HCEC 1CT (cell line): ENCODE measurements around the gene C1orf35.

ENCODE experiments used
- DNase-seq: peaks from one replicate; pipeline ENCODE4 v3.0.0-alpha.2; 2017

Gene C1orf35

DNA sequence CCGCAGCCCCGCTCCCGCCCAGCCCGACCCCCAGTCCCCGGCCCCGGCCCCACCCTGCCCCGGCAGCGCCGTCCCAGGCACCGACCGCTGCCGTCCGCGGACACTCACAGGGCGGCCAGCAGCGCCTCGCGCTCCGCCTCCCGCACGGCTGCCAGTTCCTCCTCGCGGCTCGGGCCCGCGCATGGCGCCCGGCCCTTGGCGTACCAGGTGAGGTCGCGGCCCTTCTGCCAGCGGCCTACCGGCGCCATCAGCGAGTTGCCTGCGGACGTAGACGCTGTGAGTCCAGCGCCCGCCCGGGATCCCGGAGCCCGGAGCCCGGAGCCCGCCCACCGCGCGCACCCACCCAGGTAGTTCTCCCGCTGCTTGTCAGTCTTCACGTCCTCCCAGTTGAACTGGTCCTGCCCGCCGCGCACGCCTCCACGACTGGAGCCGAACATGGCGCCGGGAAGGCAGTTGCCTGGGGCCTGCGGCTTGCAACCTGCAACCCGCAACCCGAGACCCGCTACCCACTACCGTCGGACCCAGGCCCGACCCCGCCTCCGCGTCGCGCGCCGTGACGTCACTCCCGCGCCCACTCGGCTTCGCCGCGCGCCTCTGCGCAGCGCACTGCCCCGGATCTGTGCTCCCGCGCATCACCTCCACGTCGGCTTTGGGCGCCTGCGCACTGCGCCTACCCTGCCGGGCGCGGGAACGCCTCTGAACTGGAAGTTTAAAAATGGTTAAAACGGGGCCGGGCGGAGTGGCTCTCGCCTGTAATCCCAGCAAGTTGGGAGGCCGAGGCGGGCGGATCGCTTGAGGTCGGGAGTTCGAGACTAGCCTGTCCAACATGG lies at the start of gene C1orf35:
C1orf35 (minus strand) TSS at position 535 of the 830 bp plus-strand sequence; CDS start at position 437, 98 bp downstream.
- DNase-seq, result peak; percentile 87

DNA sequence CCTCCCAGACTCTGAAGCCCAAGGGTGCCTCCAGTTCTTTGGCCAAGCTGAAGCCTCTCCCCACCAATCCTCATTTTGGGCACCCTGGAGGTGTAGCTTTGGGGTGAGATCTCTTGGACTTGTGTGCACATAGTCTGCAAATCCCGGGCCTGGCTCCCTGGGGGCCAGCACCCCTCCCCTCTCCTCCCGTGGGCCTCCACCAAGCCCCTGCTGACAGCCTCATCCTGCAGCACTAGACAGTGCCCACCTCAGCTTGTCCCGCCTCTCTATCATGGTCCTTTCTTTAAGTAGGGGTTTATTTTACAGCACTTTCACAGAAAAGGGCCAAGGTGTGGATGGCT lies 49.8 kb upstream of the C1orf35 start:
- no peak for DNase-seq

GRCh38 chr1:228152097-228152917 lies 49.2 kb upstream of the C1orf35 start:
- no peak for DNase-seq

- no peak for DNase-seq
Measured at GRCh38 chr1:228151180-228151925, 48.2 kb upstream of the C1orf35 start.

- DNase-seq, result peak; percentile 18
Measured at GRCh38 chr1:228150461-228151179, 47.5 kb upstream of the C1orf35 start.

GRCh38 chr1:228150120-228150460 lies 47.0 kb upstream of the C1orf35 start:
- no peak for DNase-seq

DNA sequence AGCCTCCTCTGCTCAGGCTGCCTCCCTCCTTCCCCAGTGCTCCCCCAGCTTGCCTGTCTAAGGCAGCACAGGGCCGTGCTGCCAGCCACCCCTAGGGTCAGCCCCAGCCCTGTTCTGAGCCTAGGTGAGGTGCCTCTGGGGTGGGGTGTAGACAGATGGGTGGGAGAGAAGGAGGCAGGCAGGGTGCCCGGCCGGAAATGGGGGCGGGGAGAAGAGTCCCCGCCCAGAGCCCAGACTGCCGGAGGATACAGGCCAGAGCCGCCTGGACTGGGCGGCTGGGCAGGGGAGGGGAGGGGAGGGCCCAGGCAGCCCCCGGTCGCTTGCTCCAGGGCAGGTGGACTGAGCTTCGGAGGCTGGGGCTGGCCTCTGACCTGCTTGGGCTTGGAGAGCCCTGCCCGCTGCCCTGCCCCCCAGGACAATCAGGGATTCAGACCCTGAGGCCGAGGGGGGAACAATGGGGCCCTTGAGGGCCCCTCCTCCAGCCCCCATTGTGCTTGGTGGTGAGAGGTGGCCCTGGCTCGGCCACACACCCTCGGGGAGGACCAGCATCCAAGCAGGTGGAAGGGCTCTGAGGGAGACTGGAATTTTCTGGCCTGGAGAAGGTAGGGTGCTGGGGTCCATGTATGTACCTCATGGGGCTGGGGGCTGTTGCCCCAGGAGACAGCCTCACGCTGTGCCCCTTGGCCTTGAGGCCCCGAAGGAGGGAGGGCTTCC lies 46.4 kb upstream of the C1orf35 start, which contains the start of gene GJC2:
GJC2 (plus strand) TSS at position 525 of the 714 bp plus-strand sequence. CDS start 7,829 bp downstream, outside the sequence.
- no peak for DNase-seq

DNA sequence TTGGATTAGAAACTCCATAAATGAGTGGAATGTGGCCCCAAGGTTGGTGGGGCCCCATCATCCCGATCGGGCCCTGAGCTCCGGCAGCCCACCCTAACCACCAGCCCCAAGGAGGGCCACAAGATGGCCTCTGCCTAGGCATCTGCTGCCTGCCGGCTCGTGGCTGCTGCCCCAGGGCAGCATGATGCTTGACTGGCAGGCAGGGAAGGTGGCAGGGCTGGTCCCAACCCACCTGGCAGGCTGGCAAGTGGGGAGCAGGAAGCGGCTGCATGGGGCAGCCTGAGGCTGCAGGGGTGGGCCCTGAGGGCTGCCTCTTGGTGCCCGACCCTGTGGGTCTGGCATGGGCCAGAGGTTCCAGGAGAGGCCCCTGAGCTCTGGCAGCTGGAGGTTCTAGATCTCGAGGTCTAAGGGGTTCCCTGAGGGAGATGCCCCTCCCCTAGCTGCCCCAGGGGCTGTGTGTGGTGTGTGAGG lies 45.8 kb upstream of the C1orf35 start:
- DNase-seq, result no peak

- DNase-seq, result no peak
Measured at GRCh38 chr1:228148196-228148861, 45.2 kb upstream of the C1orf35 start.

- no peak for DNase-seq
Measured at GRCh38 chr1:228147768-228148167, 44.6 kb upstream of the C1orf35 start.

GRCh38 chr1:228147151-228147693 lies 44.1 kb upstream of the C1orf35 start:
- DNase-seq, result no peak

DNA sequence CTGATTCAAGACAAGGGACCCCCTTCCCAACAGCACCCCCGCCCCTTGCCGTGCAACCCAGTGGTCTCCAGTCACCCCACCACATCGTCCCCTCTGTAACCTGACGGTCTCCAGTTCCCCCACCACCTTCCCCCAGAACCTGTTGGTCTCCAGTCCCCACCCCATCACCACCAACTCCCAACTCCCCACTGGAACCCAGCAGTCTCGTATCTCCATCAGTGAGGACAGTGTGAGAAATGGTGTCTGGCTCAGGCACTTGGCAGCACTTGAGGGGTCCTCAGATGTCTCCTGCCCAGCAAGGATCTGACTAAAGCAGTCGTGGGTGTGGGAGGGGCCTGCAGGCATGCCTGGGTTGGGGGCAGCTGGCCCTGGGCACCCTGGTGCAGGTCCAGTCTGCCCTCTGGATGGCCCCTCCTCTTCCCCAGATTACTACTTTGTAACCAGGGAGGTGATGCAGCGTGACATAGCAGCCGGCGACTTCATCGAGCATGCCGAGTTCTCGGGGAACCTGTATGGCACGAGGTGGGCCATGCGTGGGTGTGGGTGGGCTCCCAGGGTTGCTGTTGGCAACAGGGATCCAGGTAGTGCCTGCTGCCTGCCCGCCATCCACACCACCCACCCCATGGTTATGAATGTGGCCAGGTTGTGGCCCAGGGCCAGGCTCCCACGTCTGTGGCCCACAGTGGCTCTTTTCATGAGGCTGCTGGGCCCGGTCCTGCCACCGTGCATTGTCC lies 43.5 kb upstream of the C1orf35 start:
- no peak for DNase-seq

GRCh38 chr1:228145463-228146416 lies 42.6 kb upstream of the C1orf35 start:
- DNase-seq, result no peak

DNA sequence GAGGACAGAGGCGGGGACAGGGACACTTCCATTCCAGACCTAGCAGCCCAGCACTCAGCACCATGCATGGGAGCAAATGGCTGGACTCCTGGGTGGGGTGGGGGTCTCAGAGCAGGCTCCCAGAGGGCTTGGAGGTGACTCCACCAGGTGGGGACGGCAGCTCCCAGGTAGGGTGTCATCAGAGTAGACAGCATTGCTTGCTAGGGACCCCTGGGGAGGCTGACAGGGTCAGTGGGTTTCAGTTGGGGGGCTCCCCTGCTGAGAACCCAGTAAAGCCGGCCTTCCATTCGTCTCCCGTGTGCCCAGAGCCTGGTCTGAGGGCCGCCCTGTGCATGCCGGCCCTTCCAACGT lies 41.8 kb upstream of the C1orf35 start:
- no peak for DNase-seq

GRCh38 chr1:228144193-228144992 lies 41.3 kb upstream of the C1orf35 start:
- DNase-seq, result no peak

DNA sequence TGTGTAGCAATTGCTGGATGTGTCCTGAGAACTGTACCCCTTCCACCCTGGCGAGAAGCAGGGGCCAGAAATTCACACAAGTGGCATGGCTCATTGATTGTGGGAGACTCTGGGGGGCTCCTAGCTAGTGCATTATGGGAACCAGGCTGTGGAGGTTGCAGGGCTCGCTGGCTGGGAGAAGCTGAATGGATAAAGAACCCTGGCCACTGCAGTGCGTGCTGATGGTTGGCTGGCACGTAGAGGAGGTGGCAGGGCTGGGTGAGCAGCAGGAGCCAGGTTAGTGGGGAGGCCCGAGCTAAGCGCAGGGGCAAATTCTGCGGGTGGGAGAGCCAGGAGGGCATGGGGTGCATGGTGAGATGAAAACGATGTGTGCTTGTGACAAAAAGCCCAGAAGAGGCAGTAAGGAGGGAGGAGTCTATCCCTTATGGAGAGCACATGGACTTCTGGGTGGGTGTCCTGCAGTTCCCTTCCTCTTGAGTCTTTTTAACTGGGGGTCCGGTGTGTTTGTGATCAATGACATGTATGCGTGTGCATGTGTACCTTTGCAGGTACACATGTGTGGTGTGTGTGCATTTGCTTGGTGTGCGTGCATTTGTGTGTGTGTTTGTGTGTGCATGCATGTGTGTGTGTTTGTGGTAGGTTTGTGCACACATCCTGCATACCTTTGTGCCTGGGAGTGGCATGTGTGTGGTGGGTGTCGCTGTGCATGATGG lies 40.5 kb upstream of the C1orf35 start:
- no peak for DNase-seq

DNA sequence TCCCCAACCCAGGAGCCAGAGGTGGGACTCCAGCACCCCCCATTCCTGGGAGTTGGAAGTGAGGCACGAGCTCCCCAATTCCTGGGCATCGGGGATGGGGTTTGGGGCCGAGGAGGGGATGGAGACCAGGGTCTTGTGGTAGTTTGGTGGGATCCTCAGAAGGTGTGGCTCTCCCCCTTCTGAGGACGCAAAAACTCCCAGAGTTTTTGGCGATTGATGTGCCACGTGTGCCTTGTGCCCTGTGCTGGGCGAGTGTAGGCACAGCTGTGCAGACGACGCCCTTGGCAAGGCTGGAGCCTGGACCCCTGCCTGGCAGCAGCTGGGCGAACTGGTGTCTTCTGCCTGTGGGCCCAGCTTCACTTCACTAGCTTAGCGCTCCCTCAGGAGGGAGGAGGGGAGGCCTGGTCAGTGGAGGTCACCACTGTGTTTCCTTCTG lies 39.6 kb upstream of the C1orf35 start:
- no peak for DNase-seq
